ENCODE results near the gene PDIK1L. TPM values are rescaled to one million over a fixed set of nuclear protein-coding genes. Genes with fewer than 3 reads are reported as not detected.
A peak's percentile ranks its signal among the peaks of the same experiment; 100 is the strongest.
"Not testable (repeated sequence)": the region's sequence is repeated elsewhere in the genome, so short reads cannot be mapped to it uniquely, and the experiment has no call there.

The PDIK1L gene
- polyA plus RNA-seq, 3 donors = 16.2 to 17.2 (median 17.1) TPM

- DNase-seq = no peak
These were observed 29.6 kb upstream of the PDIK1L start for GRCh38 chr1:26082020-26082350.

- DNase-seq = no peak
These were observed 28.4 kb upstream of the PDIK1L start for GRCh38 chr1:26083208-26083607.

GRCh38 chr1:26084091-26084561, 27.5 kb upstream of the PDIK1L start:
- no peak for DNase-seq

- DNase-seq = no peak
These were observed 26.8 kb upstream of the PDIK1L start for GRCh38 chr1:26084844-26085243.

- no peak for DNase-seq
These were observed 22.5 kb upstream of the PDIK1L start for GRCh38 chr1:26089125-26089524.

- no peak for DNase-seq
These were observed 20.7 kb upstream of the PDIK1L start for GRCh38 chr1:26090893-26091292.

- DNase-seq = no peak
These were observed 19.2 kb upstream of the PDIK1L start for GRCh38 chr1:26092422-26092821.

GRCh38 chr1:26093569-26093968, 18.1 kb upstream of the PDIK1L start:
- DNase-seq = not testable (repeated sequence)

- DNase-seq = no peak
These were observed 17.5 kb upstream of the PDIK1L start for GRCh38 chr1:26094076-26094669.

GRCh38 chr1:26094677-26095383, 16.8 kb upstream of the PDIK1L start:
- DNase-seq = peak; percentile 46

GRCh38 chr1:26096471-26096870, 15.2 kb upstream of the PDIK1L start:
- DNase-seq = no peak

GRCh38 chr1:26097696-26098095, 13.9 kb upstream of the PDIK1L start:
- no peak for DNase-seq

- DNase-seq = no peak
These were observed 13.0 kb upstream of the PDIK1L start for GRCh38 chr1:26098602-26099001.

GRCh38 chr1:26099780-26100179, 11.8 kb upstream of the PDIK1L start:
- DNase-seq = no peak

- DNase-seq = not testable (repeated sequence)
These were observed 11.4 kb upstream of the PDIK1L start for GRCh38 chr1:26100204-26100603.

- no peak for DNase-seq
These were observed 9.5 kb upstream of the PDIK1L start for GRCh38 chr1:26102119-26102518.

- DNase-seq = no peak
These were observed 9.1 kb upstream of the PDIK1L start for GRCh38 chr1:26102526-26102925.

- DNase-seq = not testable (repeated sequence)
These were observed 6.4 kb upstream of the PDIK1L start for GRCh38 chr1:26105226-26105548.

GRCh38 chr1:26109229-26110164, 2.1 kb upstream of the PDIK1L start:
- DNase-seq = no peak

- DNase-seq = peak; percentile 85
These were observed 694 bp upstream of the PDIK1L start for GRCh38 chr1:26110731-26111529.

- DNase-seq = no peak
These were observed 767 bp downstream of the PDIK1L start for GRCh38 chr1:26112407-26112775.
